Left cardiac atrium (tissue), 4 donors: Measurements from ENCODE around the gene EXOC3. TPM values are rescaled to one million over a fixed set of nuclear protein-coding genes. Genes with fewer than 3 reads are reported as not detected.

Experiments
- ATAC-seq, 2 donors: fragments of 200-7000 bp; cut with Tn5 transposase; one replicate each; pipeline ENCODE4 v1.9.1; 2020; ENCODE audit warnings: mild to moderate bottlenecking in 2 of 2, moderate library complexity in 2 of 2
- DNase-seq: peaks from one replicate; pipeline ENCODE4 v3.0.0-alpha.2; 2020
- intact Hi-C, 2 donors: fragments of 100-400 bp; cut with DNase I; formaldehyde crosslinking; loops; one replicate each; pipeline versions ENCODE4 v1.14.1 to v1.15.1; 2022 to 2023
- total RNA-seq, 2 donors: library from RNA; stranded (reverse); fragmentation: NEBNext Ultra II Directional; extraction: Animal tissue kit (Norgen Biotek cat#: 25700); gene quantifications; one replicate each; pipeline ENCODE4 v1.2.1, GENCODE V29; 2021
- donor health status: DM: no; HTN: yes; CAD: no.
- donor health status: DM: no; HTN: yes; CAD: no; lungs with severe emphysema.
- donor health status: DM: yes; HTN: yes; CAD: no.
- donor health status: Dilated cardiomyopathy.

EXOC3 gene
- total RNA-seq, 2 donors from 2014 or later, result 41.4 to 42.3 TPM

- peak; percentile 41 for DNase-seq
- ATAC-seq, result peak; percentile 60 to 72
- intact Hi-C loops, result no loop called here
Measured at GRCh38 chr5:448061-448765, 5.2 kb downstream of the EXOC3 start.

GRCh38 chr5:448766-449090, 5.8 kb downstream of the EXOC3 start:
- DNase-seq, result no peak
- ATAC-seq, result no peak
- intact Hi-C loops, result no loop called here

- intact Hi-C loops, result no loop called here
- no peak for ATAC-seq
- no peak for DNase-seq
Measured at GRCh38 chr5:449151-449550, 6.2 kb downstream of the EXOC3 start.

GRCh38 chr5:451587-452458, 8.8 kb downstream of the EXOC3 start:
- DNase-seq, result no peak
- intact Hi-C loops, result loop anchor here in 1 of 2 donors (10.0 kb wide), 1 partner anchor 163 kb away; the partner anchor contains the start of gene CEP72
- no peak for ATAC-seq

GRCh38 chr5:452978-453710, 10.2 kb downstream of the EXOC3 start:
- DNase-seq (peak; percentile 7), ATAC-seq (no peak)
- intact Hi-C loops, result loop anchor here in 1 of 2 donors (10.0 kb wide), 1 partner anchor 162 kb away; the partner anchor contains the start of gene CEP72

- ATAC-seq (no peak), DNase-seq (peak; percentile 11)
- intact Hi-C loops, result loop anchor here in 1 of 2 donors (10.0 kb wide), 1 partner anchor 161 kb away; the partner anchor contains the start of gene CEP72
Measured at GRCh38 chr5:453725-454481, 10.9 kb downstream of the EXOC3 start.

- DNase-seq, result peak; percentile 3
- no peak for ATAC-seq
- intact Hi-C loops, result loop anchor here in 1 of 2 donors (10.0 kb wide), 1 partner anchor 160 kb away; the partner anchor contains the start of gene CEP72
Measured at GRCh38 chr5:454936-455335, 12.0 kb downstream of the EXOC3 start.

GRCh38 chr5:455806-456205, 12.8 kb downstream of the EXOC3 start:
- ATAC-seq, result no peak
- DNase-seq, result no peak
- intact Hi-C loops, result loop anchor here in 1 of 2 donors (10.0 kb wide), 1 partner anchor 159 kb away; the partner anchor contains the start of gene CEP72

- ATAC-seq (no peak), DNase-seq (peak; percentile 14)
- intact Hi-C loops, result loop anchor here in 1 of 2 donors (10.0 kb wide), 1 partner anchor 158 kb away; the partner anchor contains the start of gene CEP72
Measured at GRCh38 chr5:456351-457194, 13.6 kb downstream of the EXOC3 start.

- ATAC-seq, result no peak
- intact Hi-C loops, result loop anchor here in 1 of 2 donors (10.0 kb wide), 1 partner anchor 157 kb away; the partner anchor contains the start of gene CEP72
- DNase-seq, result peak; percentile 16
Measured at GRCh38 chr5:457195-457961, 14.4 kb downstream of the EXOC3 start.

GRCh38 chr5:458547-459353, 15.8 kb downstream of the EXOC3 start:
- intact Hi-C loops, result loop anchor here in 1 of 2 donors (10.0 kb wide), 1 partner anchor 156 kb away; the partner anchor contains the start of gene CEP72
- DNase-seq (peak; percentile 22), ATAC-seq (peak in 1 of 2 donors; percentile 68)

- ATAC-seq (no peak), DNase-seq (peak; percentile 16)
- intact Hi-C loops, result loop anchor here in 1 of 2 donors (10.0 kb wide), 1 partner anchor 155 kb away; the partner anchor contains the start of gene CEP72
Measured at GRCh38 chr5:459562-460272, 16.7 kb downstream of the EXOC3 start.

GRCh38 chr5:460273-460625, 17.3 kb downstream of the EXOC3 start:
- peak; percentile 12 for DNase-seq
- ATAC-seq, result no peak
- intact Hi-C loops, result no loop called here

- DNase-seq (peak; percentile 16), ATAC-seq (no peak)
- intact Hi-C loops, result no loop called here
Measured at GRCh38 chr5:462051-462481, 19.1 kb downstream of the EXOC3 start.

GRCh38 chr5:463301-463700, 20.3 kb downstream of the EXOC3 start:
- intact Hi-C loops, result no loop called here
- ATAC-seq, result no peak
- peak; percentile 1 for DNase-seq
